Ovary (tissue), 3 donors: ENCODE results near the gene ENOX1.

Experiments used
- CTCF ChIP-seq, 3 donors: fragments of 450-650 bp in 2 of 3; fragments of 200-600 bp in 1 of 3; IDR thresholded peaks; one replicate each; pipeline versions ENCODE4 v1.5.1 to v1.8.0; 2016 to 2022; ENCODE audit warnings: antibody characterized with exemption in 3 of 3, mild to moderate bottlenecking in 1 of 3
- EP300 ChIP-seq: sonication (generic); formaldehyde crosslinking; IDR thresholded peaks from one replicate; pipeline ENCODE4 v1.6.1; 2017; ENCODE audit warnings: antibody characterized with exemption
- POLR2A ChIP-seq: fragments of 450-650 bp; IDR thresholded peaks from one replicate; pipeline ENCODE4 v1.6.1; 2017; ENCODE audit warnings: antibody characterized with exemption, mild to moderate bottlenecking, moderate library complexity
- donor health status: DM: no; HTN: no; CAD: no.

GRCh38 chr13:43431290-43431716 is 355.5 kb downstream of the ENOX1 start:
- no peak for TF ChIP-seq CTCF (IDR thresholded peaks at IDR 0.05)
- no peak for TF ChIP-seq POLR2A
- no peak for TF ChIP-seq EP300
